ENCODE results near the gene LRCOL1.

DNA sequence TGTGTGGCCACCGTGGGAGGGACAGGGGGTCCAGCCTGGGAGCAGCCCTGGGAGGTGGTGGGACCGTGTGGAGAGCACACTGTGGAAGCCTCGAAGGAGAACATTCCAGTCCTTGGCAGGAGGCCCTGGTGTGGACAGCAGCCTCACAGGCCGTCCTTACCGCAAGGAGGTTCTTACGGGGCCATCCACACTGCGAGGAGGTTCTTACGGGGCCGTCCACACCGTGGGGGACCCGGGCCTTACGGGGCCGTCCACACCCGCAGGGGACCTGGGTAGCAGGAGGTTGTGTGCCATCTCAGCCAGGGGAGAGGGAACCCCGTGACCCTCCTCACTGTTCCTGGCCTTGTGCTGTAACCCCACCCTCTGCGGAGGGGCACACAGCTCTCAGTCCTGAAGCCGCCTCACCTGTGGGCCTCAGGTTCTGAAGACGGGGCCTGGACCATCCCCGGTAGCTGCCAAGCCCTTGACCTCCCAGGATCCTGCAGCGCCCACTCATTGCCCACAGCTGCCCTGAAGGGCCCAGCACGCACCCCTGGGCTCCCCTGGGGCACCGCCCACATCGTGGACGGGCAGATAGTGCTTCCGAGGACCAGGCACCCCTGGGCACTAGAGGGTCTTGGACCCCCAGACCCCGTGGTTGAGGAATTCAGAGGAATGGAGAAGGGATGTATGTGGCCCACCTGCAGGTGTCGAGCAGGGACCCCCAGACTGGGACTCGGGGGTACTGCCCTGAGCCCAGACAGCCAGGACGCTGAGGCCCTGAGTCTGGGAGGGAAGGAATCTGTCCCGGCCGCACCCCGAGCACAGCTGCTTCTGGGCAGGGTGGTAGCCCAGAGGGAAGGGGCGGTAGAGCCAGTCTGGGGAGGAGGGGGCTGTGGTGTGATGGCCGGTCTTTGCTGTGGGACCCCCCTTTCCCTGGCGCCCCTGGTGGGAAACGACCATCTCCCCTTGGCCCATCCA lies 37.3 kb downstream of the LRCOL1 start:
- TF ChIP-seq POLR2AphosphoS5 (IDR thresholded peaks at IDR 0.05; ENCODE audit: insufficient read depth in 1 of 2, low read depth in 1 of 2) (no peak), POLR2A (IDR thresholded peaks at IDR 0.05) (no peak)
- TF ChIP-seq, protein P1, sequence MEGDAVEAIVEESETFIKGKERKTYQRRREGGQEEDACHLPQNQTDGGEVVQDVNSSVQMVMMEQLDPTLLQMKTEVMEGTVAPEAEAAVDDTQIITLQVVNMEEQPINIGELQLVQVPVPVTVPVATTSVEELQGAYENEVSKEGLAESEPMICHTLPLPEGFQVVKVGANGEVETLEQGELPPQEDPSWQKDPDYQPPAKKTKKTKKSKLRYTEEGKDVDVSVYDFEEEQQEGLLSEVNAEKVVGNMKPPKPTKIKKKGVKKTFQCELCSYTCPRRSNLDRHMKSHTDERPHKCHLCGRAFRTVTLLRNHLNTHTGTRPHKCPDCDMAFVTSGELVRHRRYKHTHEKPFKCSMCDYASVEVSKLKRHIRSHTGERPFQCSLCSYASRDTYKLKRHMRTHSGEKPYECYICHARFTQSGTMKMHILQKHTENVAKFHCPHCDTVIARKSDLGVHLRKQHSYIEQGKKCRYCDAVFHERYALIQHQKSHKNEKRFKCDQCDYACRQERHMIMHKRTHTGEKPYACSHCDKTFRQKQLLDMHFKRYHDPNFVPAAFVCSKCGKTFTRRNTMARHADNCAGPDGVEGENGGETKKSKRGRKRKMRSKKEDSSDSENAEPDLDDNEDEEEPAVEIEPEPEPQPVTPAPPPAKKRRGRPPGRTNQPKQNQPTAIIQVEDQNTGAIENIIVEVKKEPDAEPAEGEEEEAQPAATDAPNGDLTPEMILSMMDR (IDR thresholded peaks at IDR 0.05) = no peak
